HG03103 (cell line): ENCODE results near the gene NEK7.
"Not testable (repeated sequence)": the region's sequence is repeated elsewhere in the genome, so short reads cannot be mapped to it uniquely, and the experiment has no call there.

ENCODE experiments used
- ATAC-seq: cut with Tn5 transposase; IDR thresholded peaks from one replicate; pipeline ENCODE4 v1.9.1; 2021; ENCODE audit warnings: low read depth; ENCODE audit not compliant: unreplicated experiment

The NEK7 gene

DNA sequence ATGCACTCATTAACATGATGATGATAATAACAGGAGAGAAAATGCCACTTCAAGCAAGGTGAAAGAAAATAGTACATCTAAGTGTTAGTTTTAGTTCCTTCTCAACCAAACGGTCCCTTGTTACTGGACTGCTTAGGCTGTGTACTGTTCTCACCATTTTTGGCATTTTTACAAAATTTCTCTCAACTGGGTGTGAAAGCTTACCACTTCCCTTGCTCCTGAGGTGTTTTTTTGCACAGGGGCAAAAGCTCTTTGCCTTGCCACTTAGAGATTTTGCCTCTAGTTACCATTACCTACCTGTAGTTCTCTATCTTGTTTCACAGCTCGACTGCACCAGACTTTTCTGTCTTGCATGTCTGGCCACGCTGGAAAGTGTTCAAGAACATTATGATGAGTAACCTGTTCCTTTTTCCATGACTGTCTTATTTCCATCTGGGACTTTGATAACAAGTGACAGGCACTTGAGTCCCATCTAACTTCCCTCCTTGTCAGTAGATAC, 10.7 kb downstream of the NEK7 start:
- ATAC-seq: peak; percentile 68

DNA sequence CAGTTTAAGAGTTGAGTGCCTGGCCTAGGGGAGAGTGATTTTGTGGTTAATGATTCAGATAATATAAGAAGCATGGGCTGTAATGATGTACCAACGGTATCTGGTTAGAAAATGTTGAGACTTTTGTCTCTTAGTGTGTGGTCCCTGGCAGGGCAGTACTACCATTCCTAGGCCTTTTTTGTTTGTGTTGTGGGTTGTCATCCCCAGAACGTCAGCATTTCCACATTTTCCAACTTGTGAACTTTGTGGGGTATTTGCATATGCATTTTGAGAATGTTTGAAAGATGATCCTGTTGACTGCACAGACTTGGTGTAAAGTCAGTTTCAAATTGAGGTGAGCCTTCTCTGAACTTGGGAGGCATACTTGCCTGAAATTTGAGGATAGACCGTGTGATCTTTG, 11.4 kb downstream of the NEK7 start:
- peak; percentile 28 for ATAC-seq

DNA sequence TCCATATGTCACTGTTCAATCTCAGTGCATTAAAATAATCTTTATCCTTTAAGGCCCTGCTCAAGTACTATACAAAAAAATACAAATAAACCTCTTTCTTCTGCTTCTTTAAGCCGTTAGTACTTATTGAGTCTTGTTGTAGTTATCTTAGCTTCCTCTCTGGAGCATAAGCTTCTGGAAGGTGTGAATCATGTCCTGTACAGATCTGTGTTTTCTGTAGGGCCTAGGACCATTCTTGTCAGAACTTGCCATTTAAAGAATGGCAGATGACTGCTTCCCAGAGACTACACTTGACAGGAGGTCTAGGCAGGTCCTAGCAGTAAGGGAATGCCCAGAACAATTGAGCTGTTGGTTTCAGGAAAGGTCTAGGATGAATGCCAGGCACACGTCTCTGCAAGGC, 12.9 kb downstream of the NEK7 start:
- no peak for ATAC-seq

GRCh38 chr1:198171667-198172540, 15.1 kb downstream of the NEK7 start:
- ATAC-seq: no peak

DNA sequence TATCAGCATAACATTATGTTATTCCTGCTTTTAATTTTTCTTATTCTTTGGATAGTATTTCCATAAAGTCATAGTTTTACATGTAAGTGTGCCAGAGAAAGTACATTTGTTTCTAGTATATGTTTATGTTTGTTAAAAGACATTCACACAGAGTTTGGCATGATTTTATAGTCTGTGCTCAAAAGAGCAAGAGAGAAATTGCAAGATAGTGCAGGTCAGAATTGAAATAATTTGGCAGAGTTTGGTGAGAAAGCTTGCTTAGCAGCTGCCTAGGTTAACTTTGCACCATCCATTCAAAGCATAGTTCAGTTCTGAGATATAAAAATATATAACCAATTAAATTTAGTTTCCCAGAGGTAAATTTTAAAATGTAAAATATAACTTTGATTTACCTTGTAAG, 17.0 kb downstream of the NEK7 start:
- no peak for ATAC-seq

GRCh38 chr1:198174297-198174696, 17.5 kb downstream of the NEK7 start:
- peak; percentile 55 for ATAC-seq

DNA sequence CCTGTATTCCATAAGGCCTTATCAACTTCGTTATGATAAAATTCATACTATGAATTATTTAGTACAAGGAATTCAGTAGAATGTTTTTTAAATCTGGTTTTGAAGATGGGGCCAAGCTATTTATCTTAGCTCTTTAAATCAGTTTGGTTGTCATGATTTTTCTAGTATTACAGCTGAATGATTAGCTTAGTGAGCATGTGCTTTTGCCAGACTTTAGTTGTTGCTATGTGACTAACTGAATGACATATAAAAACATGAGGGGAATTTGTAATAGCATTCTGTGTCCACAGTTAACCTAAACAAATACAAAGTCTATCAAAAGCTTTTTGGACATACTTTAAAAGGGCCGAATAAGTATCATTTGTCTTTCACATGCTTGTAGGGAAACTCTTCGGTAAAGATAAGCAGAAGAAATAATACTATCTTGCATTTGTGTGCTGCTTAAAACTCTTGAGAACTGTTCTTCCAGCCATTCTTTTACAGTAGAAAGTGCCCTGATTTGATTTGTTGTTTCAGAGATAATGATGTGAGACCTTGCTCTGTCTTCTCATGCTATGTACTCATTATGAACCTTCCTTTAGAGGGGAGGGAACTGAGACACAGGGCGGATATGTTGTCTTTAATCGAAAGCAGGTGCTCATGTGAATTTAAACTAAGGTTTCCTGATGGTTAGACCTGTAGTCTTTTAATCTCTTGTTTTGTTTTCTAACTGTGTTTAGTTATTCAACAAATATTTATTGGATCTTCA, 18.8 kb downstream of the NEK7 start:
- ATAC-seq: peak; percentile 70

DNA sequence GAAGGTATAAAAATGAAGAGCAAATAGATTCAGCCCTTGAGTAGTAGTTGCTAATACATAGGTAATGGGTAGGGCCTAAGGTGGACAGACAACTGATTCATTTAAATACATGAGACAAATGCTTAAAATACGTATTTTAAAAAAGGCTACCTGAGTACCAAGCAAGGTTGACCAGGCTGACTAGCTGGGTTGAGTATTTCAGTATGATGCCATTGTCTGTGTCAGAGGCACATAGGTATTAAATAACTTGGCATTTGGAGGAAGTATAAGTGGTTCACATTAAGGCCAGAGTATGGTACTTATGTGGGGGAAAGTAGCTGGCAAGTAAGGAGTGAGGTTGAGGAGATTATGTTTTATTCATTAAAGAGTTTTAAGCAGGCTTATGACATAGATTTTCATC, 19.4 kb downstream of the NEK7 start:
- peak; percentile 5 for ATAC-seq

- ATAC-seq: no peak
Observed at GRCh38 chr1:198177546-198177945, 20.7 kb downstream of the NEK7 start.

DNA sequence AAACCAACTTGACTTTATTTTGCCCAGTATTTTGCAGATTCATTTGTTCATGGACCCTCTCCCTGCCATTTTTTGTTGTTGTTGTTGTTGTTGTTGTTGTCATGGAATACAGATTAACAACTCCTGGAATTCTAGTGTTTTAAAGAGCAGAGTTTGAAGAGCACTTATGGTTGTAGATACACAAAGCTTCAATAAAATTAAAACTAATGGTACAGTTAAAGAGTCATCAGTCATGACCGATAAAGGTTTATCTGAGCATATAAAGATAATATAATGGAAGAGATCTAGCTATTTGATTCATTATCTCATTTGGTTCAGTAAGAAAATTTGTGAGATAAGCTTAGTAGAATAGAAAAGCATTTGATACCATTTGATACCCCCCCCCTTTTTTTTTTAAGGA, 21.8 kb downstream of the NEK7 start:
- no peak for ATAC-seq

DNA sequence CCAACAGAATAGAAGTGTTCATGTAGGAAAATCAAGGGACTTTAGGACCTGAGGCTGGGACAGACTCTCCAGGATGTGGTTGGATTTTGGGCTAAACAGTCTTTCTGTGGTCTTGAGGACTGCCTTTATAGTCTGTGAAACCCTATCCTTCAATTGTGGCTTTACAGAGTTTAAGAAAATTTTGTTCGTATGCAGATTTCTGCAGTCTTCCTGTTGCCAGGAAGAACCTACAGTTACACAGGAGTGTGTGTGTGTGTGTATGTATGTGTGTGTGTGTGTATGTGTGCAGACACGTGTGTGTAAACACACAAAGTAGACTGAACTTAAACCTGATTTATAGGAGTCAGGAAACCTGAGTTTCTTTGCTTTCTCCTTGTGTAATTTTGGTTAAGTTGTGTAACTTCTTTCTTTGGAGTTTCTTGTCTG, 22.8 kb downstream of the NEK7 start:
- no peak for ATAC-seq

DNA sequence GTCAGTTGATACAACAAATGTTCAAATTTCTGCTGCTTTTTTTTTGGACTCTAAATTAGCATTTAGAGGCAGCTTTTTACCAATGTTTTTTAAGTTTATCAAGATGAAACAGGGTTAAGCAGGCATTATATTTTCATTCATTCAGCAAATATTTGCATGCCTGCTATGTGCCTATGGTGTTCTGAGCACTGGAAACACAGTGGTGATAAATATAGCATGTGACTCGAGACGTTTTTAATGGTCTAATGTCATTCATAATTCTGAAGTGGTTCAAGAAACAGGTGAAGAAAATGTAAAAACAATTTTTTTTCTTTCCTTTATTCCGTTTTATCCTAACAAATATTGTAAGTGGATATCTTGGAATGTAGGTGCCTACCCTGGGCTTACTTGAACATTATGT, 26.8 kb downstream of the NEK7 start:
- no peak for ATAC-seq

DNA sequence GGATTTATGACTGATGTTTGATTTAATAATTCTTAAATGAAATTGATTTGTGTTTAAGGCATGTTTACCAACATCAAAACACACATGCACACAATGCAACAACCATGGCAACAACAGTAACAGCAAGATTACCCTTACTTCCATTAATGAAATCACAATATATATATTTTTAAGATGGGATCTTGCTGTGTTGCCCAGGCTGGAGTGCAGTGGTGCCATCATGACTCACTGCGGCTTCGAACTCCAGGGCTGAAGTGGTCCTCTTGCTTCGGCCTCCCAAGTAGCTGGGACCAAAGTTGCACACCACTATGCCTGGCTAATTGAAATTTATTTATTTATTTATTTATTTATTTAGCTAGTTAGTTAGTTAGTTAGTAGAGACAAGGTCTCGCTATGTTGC, 27.7 kb downstream of the NEK7 start:
- no peak for ATAC-seq

DNA sequence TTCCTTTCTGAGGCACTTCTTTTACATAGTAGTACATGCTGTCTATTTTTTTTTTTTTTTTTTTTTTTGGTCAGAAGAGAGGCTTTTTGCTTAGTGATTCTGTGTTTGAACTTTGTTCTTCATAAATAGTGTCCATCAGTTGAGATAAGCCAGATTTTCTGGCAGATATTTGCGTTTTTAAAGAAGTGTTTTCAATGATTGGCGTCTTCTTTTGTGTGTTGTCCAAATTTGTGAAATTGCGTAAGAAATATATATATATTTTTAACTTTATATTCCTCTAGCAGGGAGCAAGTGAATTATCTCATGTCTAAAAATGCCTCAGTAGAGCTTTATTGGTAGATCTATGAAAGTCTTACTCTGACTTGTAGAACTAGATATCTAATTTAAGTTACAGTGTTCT, 28.3 kb downstream of the NEK7 start:
- no peak for ATAC-seq

GRCh38 chr1:198185759-198186158, 29.0 kb downstream of the NEK7 start:
- no peak for ATAC-seq

DNA sequence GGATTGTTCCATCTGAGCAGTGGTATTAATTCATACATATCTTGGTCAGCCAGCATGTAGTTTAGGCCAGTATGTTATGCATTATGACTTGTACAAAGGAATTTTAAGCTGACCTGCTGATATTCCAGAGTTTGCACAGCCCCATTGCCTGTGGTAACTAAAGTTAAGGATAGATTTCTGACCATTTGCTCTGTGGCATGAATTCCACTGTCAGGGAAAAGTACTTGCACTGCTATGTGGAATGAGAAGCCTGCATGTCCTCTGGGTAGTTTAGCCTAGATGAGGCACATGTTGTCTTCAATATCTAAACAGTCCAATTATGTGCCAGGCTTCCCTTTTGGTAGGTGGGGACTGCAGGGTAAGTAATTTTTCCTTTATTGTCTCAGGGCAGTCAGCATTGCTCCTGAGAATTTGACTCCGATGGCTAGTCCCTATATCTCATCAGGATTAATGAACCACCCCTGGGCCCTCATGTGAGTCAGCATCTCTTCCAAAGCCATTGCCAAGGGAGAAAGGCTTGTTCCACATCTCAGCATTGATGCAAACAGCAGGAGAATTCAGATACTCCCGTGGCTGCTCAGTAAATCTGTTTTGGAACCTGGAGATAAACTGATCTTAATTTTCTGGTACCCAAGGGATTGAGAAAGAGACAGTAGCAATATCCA, 30.2 kb downstream of the NEK7 start:
- ATAC-seq: no peak

- ATAC-seq: peak; percentile 43
Observed at GRCh38 chr1:198187973-198188588, 31.3 kb downstream of the NEK7 start.

DNA sequence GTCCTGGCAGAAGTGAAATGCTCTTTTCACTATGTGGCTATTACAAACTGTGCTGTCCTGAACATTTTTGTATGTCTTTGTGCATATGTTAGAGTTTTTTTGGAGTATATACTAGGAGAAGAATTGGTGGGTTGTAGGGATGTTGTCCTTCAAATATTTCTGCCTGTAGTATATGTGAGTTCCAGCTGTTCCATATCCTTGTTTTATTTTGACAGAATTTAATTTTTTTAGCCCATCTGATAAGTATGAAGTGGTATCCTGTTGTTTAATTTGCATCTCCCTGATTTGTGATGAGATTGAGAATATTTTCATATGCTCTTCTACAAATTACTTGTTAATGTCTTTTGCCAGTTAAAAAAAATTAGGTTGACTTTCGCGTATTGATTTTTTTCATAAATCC, 34.3 kb downstream of the NEK7 start:
- ATAC-seq: no peak

DNA sequence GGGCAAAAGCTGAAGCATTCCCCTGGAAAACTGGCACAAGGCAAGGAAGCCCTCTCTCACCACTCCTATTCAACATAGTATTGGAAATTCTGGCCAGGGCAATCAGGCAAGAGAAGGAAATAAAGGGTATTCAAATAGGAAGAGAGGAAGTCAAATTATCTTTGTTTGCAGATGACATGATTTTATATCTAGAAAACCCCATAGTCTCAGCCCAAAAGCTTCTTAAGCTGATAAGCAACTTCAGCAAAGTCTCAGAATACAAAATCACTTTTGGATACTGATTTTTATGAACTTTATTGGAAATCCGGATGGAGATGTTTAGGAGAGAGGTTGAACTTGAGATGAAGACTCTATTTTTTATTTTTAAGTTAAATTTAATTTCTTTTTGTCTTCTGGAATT, 37.1 kb downstream of the NEK7 start:
- not testable (repeated sequence) for ATAC-seq

DNA sequence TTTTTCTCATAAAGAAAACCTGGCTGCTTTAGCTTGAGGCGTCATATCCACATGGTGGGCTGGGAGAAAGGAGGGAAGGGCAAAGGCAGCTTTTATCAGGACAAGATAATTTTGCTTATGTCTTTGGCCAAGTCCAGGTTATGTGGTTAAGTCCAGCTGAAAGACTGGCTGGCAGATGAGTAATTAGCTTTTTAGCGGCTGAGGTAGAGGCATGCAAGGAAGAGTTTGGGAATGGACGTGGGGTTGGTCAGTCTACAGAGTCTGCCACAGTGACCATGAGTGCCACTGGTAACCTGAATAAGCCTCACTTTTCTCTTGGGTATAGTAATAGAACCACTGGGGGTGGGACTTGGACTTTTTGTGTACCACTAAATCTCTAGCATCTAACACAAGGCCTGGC, 39.8 kb downstream of the NEK7 start:
- ATAC-seq: no peak

- ATAC-seq: no peak
Observed at GRCh38 chr1:198197285-198197684, 40.5 kb downstream of the NEK7 start.
